Neural crest cell (in vitro differentiated cells): ENCODE results near the gene METTL27. TPM values are rescaled to one million over a fixed set of nuclear protein-coding genes. Genes with fewer than 3 reads are reported as not detected.

Source experiments
- DNase-seq: peaks from one replicate; pipeline ENCODE4 v3.0.0; 2021; ENCODE audit warnings: low read depth, mixed read lengths, low spot score
- H3K27ac Mint-ChIP-seq: one replicate; pipeline ENCODE4 v1.8.0; 2021; ENCODE audit warnings: mild to moderate bottlenecking, mixed read lengths; ENCODE audit not compliant: unreplicated experiment
- H3K27me3 Mint-ChIP-seq: 2 replicates; pipeline ENCODE4 v1.8.0; 2021; ENCODE audit warnings: low read depth, mild to moderate bottlenecking, mixed read lengths
- H3K36me3 Mint-ChIP-seq: 2 replicates; pipeline ENCODE4 v1.8.0; 2021; ENCODE audit warnings: low read depth, mild to moderate bottlenecking, mixed read lengths
- H3K4me1 Mint-ChIP-seq: 2 replicates; pipeline ENCODE4 v1.8.0; 2021; ENCODE audit warnings: mixed read lengths
- H3K4me3 Mint-ChIP-seq: one replicate; pipeline ENCODE4 v1.8.0; 2021; ENCODE audit warnings: mild to moderate bottlenecking, mixed read lengths
- H3K9me3 Mint-ChIP-seq: 2 replicates; pipeline ENCODE4 v1.8.0; 2021; ENCODE audit warnings: mixed read lengths
- CTCF ChIP-seq: fragments of 200-600 bp; sonication (generic); conservative IDR thresholded peaks from 2 replicates; pipeline ENCODE4 v1.5.0; 2021; ENCODE audit warnings: antibody characterized with exemption, mild to moderate bottlenecking
- total RNA-seq: library from RNA; stranded (reverse); gene quantifications from 2 replicates; pipeline ENCODE4 v1.2.1, GENCODE V29; 2021

Gene METTL27
- total RNA-seq, 1 donor from 2014 or later, result 2.3 TPM

GRCh38 chr7:73828972-73829371, 13.3 kb downstream of the METTL27 start:
- no peak for DNase-seq
- no peak for TF ChIP-seq CTCF
- no peak overlapping the region for H3K27ac Mint-ChIP-seq
- no peaks in the 10 kb centered on the region for H3K36me3 Mint-ChIP-seq
- H3K4me3 Mint-ChIP-seq, result no peak overlapping the region
- peaks cover 6% of the 10 kb centered on the region for H3K27me3 Mint-ChIP-seq
- no peaks in the 10 kb centered on the region for H3K9me3 Mint-ChIP-seq
- H3K4me1 Mint-ChIP-seq, result peaks cover 33% of the 10 kb centered on the region

GRCh38 chr7:73828107-73828803, 14.1 kb downstream of the METTL27 start:
- Mint-ChIP-seq H3K27me3 (peaks cover 6% of the 10 kb centered on the region), H3K9me3 (no peaks in the 10 kb centered on the region), H3K27ac (no peak overlapping the region), H3K4me1 (peaks cover 33% of the 10 kb centered on the region), H3K36me3 (no peaks in the 10 kb centered on the region), H3K4me3 (no peak overlapping the region)
- no peak for TF ChIP-seq CTCF
- DNase-seq, result no peak

GRCh38 chr7:73827567-73828106, 14.7 kb downstream of the METTL27 start:
- no peaks in the 10 kb centered on the region for H3K9me3 Mint-ChIP-seq
- H3K27me3 Mint-ChIP-seq, result peaks cover 6% of the 10 kb centered on the region
- no peak overlapping the region for H3K27ac Mint-ChIP-seq
- peaks cover 33% of the 10 kb centered on the region for H3K4me1 Mint-ChIP-seq
- no peaks in the 10 kb centered on the region for H3K36me3 Mint-ChIP-seq
- TF ChIP-seq CTCF, result no peak
- H3K4me3 Mint-ChIP-seq, result no peak overlapping the region
- DNase-seq, result no peak

- no peak overlapping the region for H3K4me3 Mint-ChIP-seq
- H3K27me3 Mint-ChIP-seq, result peaks cover 3% of the 10 kb centered on the region
- H3K9me3 Mint-ChIP-seq, result no peaks in the 10 kb centered on the region
- DNase-seq, result no peak
- TF ChIP-seq CTCF, result no peak
- no peaks in the 10 kb centered on the region for H3K36me3 Mint-ChIP-seq
- H3K27ac Mint-ChIP-seq, result no peak overlapping the region
- H3K4me1 Mint-ChIP-seq, result peaks cover 28% of the 10 kb centered on the region
These were observed 17.3 kb downstream of the METTL27 start for GRCh38 chr7:73824986-73825385.

GRCh38 chr7:73823873-73824592, 18.3 kb downstream of the METTL27 start:
- DNase-seq, result no peak
- Mint-ChIP-seq H3K9me3 (no peaks in the 10 kb centered on the region), H3K36me3 (no peaks in the 10 kb centered on the region), H3K4me3 (no peak overlapping the region), H3K4me1 (peaks cover 21% of the 10 kb centered on the region), H3K27me3 (peaks cover 3% of the 10 kb centered on the region), H3K27ac (no peak overlapping the region)
- TF ChIP-seq CTCF, result no peak
